GM13977 (cell line): ENCODE data around the gene SLCO2A1.

Source experiments
- DNase-seq: peaks from one replicate; pipeline ENCODE4 v3.0.0; 2012; ENCODE audit warnings: low spot score
- CTCF ChIP-seq: IDR thresholded peaks from 2 replicates; pipeline ENCODE4 v1.5.1; 2012; ENCODE audit warnings: mild to moderate bottlenecking, control low read depth; ENCODE audit not compliant: insufficient read depth; ENCODE audit errors: extremely low read depth, missing control alignments
- in situ Hi-C: fragments of 300-500 bp; cut with MboI; formaldehyde crosslinking; loops from one replicate; pipeline ENCODE4 v1.12.0; 2022; ENCODE audit warnings: low sequenced_read_pairs, low pct_unique_long_range_greater_than_20kb, mixed read lengths, inconsistent platforms; ENCODE audit not compliant: unreplicated experiment

SLCO2A1 gene

GRCh38 chr3:134028486-134029255, 1.1 kb downstream of the SLCO2A1 start:
- DNase-seq = no peak

GRCh38 chr3:134027631-134028030, 2.1 kb downstream of the SLCO2A1 start:
- in situ Hi-C loops = no loop called here
- no peak for DNase-seq
- TF ChIP-seq CTCF = no peak

More at GRCh38 chr3:134028486-134029255, 1.1 kb downstream of the SLCO2A1 start:
- in situ Hi-C loops = no loop called here
- TF ChIP-seq CTCF = no peak

GRCh38 chr3:134020135-134020680, 9.5 kb downstream of the SLCO2A1 start:
- in situ Hi-C loops = no loop called here
- DNase-seq = no peak
- TF ChIP-seq CTCF = no peak

GRCh38 chr3:134018850-134019249, 10.9 kb downstream of the SLCO2A1 start:
- in situ Hi-C loops = no loop called here
- DNase-seq = no peak
- no peak for TF ChIP-seq CTCF

GRCh38 chr3:134018406-134018805, 11.3 kb downstream of the SLCO2A1 start:
- no peak for DNase-seq
- in situ Hi-C loops = no loop called here
- TF ChIP-seq CTCF = no peak

GRCh38 chr3:134017490-134017889, 12.2 kb downstream of the SLCO2A1 start:
- in situ Hi-C loops = no loop called here
- no peak for DNase-seq
- no peak for TF ChIP-seq CTCF
